Suppressor macrophage treated with lipopolysaccharide for 1 hour (primary cell): ENCODE data around the gene BLM.

ENCODE experiments used
- DNase-seq, 3 donors: peaks; one replicate each; pipeline ENCODE4 v3.0.0-alpha.2; 2020 to 2022

BLM gene

GRCh38 chr15:90857337-90857736 is 140.2 kb downstream of the BLM start:
- DNase-seq = no peak

- no peak for DNase-seq
Observed at GRCh38 chr15:90857883-90858443, 140.8 kb downstream of the BLM start.

GRCh38 chr15:90859234-90860131 is 142.3 kb downstream of the BLM start:
- DNase-seq = no peak

- no peak for DNase-seq
Observed at GRCh38 chr15:90860450-90860849, 143.3 kb downstream of the BLM start.

GRCh38 chr15:90860942-90861675 is 144.0 kb downstream of the BLM start:
- no peak for DNase-seq

- no peak for DNase-seq
Observed at GRCh38 chr15:90862487-90862886, 145.3 kb downstream of the BLM start.

- DNase-seq = peak; percentile 84 to 88 (median 87)
Observed at GRCh38 chr15:90862964-90863778, 146.0 kb downstream of the BLM start.

DNA sequence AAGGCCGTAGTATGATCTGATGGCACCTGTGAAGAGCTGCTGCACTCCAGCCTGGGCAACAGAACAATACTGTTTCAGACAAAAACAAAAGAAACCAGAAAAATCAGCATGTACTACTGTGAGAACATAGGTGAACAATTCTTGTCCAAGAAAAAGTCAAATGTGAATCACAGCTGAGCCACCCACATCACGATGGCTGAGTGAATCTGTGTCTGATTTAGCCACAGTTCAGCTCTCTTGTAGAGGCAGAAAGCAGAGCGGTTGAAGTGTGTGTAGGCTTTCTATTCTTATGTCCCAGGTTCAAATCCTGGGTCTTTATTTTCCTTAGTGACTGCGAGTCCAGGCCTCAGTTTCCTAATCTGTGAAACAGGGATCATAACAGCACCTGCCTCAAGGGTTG is 146.8 kb downstream of the BLM start:
- peak; percentile 36 to 58 (median 58) for DNase-seq

GRCh38 chr15:90864507-90864906 is 147.4 kb downstream of the BLM start:
- DNase-seq = no peak

GRCh38 chr15:90865702-90866101 is 148.6 kb downstream of the BLM start:
- no peak for DNase-seq
